Activated CD8-positive, alpha-beta memory T cell treated with anti-CD3 and anti-CD28 coated beads for 48 hours (primary cell): ENCODE data around the gene FCGBP.
"Not testable (repeated sequence)": the region's sequence is repeated elsewhere in the genome, so short reads cannot be mapped to it uniquely, and the experiment has no call there.

Experiments used
- DNase-seq, 3 experiments: peaks; one replicate each; pipeline ENCODE4 v3.0.0-alpha.2; 2020; ENCODE audit warnings: low read depth in 2 of 3, low spot score in 2 of 3

Gene FCGBP

GRCh38 chr19:39934584-39935363 lies at the start of gene FCGBP:
Gene FCGBP, minus strand, starts transcription at chr19:39934634.
- no peak for DNase-seq

- DNase-seq = no peak
Measured at GRCh38 chr19:39983695-39984300, 49.4 kb upstream of the FCGBP start.

- no peak for DNase-seq
Measured at GRCh38 chr19:39982883-39983282, 48.4 kb upstream of the FCGBP start.

GRCh38 chr19:39974377-39975155 lies 40.1 kb upstream of the FCGBP start:
- no peak for DNase-seq

GRCh38 chr19:39971380-39972035 lies 37.1 kb upstream of the FCGBP start:
- DNase-seq = no peak

- DNase-seq = peak; percentile 91 to 98 (median 93)
Measured at GRCh38 chr19:39970675-39971379, 36.4 kb upstream of the FCGBP start, which contains the start of gene PSMC4. Gene PSMC4, plus strand, starts transcription at chr19:39971165. Its CDS starts 38 bp downstream, at chr19:39971203.

- DNase-seq = no peak
Measured at GRCh38 chr19:39970425-39970674, 35.9 kb upstream of the FCGBP start.

GRCh38 chr19:39969681-39970424 lies 35.4 kb upstream of the FCGBP start:
- DNase-seq = no peak

- no peak for DNase-seq
Measured at GRCh38 chr19:39969266-39969665, 34.8 kb upstream of the FCGBP start.

GRCh38 chr19:39968789-39969188 lies 34.4 kb upstream of the FCGBP start:
- no peak for DNase-seq

GRCh38 chr19:39967561-39967960 lies 33.1 kb upstream of the FCGBP start:
- no peak for DNase-seq

GRCh38 chr19:39966617-39967016 lies 32.2 kb upstream of the FCGBP start:
- DNase-seq = no peak

GRCh38 chr19:39963898-39964297 lies 29.5 kb upstream of the FCGBP start:
- DNase-seq = no peak

GRCh38 chr19:39959407-39959806 lies 25.0 kb upstream of the FCGBP start:
- not testable (repeated sequence) for DNase-seq

- not testable (repeated sequence) for DNase-seq
Measured at GRCh38 chr19:39958942-39959341, 24.5 kb upstream of the FCGBP start.

- DNase-seq = not testable (repeated sequence)
Measured at GRCh38 chr19:39957886-39958285, 23.5 kb upstream of the FCGBP start.

- DNase-seq = no peak
Measured at GRCh38 chr19:39953915-39954314, 19.5 kb upstream of the FCGBP start.

- DNase-seq = no peak
Measured at GRCh38 chr19:39951686-39952085, 17.3 kb upstream of the FCGBP start.

- no peak for DNase-seq
Measured at GRCh38 chr19:39951065-39951650, 16.7 kb upstream of the FCGBP start.
